Ishikawa (cell line): ENCODE measurements around the gene CARD11.

ENCODE experiments used
- RAD21 ChIP-seq: IDR thresholded peaks from 2 replicates; pipeline ENCODE4 v1.6.1; 2012; ENCODE audit warnings: low read depth
- TEAD4 ChIP-seq: IDR thresholded peaks from 2 replicates; pipeline ENCODE4 v1.6.1; 2012
- YY1 ChIP-seq: IDR thresholded peaks from 2 replicates; pipeline ENCODE4 v1.6.1; 2012; ENCODE audit warnings: low read depth
- TF ChIP-seq, protein P1 (sequence below): IDR thresholded peaks from 2 replicates; pipeline ENCODE4 v1.6.1; 2012

DNA sequence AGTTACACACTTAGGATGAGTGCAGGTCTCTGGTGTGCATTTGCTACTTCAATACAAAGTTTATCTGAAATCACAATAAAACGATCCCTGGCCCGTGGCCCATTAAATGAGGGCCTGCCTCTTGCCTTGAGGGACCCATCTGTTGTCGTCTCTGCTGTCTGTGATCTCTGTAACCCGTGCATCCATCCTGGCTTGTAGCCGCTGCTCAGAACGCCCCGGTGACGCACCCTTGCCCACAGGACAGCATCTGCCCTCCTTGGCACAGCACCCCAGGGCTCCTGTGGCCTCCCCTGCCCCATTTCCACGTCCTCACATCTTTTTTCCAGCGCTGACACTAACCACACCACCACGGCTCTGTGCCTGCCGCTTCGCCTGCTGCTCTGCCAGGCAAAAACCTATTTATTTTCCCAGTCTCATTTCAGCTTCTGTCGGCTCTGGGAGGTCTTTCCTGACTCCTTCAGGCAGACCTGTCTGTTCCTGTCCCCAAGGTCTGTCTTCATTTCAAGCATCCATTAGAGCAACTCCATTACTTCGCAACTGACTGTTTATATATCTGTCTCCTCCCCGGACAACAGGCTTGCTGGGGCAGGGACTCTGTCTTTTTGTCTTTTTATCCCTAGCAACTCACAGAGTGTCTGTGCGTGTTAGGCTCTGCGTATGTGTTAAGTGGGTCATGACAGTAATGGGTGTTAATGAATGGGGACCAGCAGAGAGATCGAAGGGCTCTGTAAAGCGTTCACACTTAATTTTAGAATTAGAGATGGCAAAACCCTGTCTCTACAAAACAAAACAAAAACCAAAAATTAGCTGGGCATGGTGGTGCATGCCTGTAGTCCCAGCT is 16.4 kb downstream of the CARD11 start:
- TF ChIP-seq YY1 (no peak), TEAD4 (no peak), RAD21 (no peak)
- TF ChIP-seq, protein P1, sequence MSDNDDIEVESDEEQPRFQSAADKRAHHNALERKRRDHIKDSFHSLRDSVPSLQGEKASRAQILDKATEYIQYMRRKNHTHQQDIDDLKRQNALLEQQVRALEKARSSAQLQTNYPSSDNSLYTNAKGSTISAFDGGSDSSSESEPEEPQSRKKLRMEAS = no peak
